B cell (primary cell): ENCODE data around the gene UBE2J1.

Experiments
- CTCF ChIP-seq: fragments of 200-600 bp; IDR thresholded peaks from one replicate; pipeline ENCODE4 v1.8.0; 2022; ENCODE audit warnings: antibody characterized with exemption, mild to moderate bottlenecking
- EZH2 ChIP-seq: IDR thresholded peaks from 2 replicates; pipeline ENCODE4 v1.6.1; 2012; ENCODE audit warnings: borderline replicate concordance, low read depth, mild to moderate bottlenecking, moderate library complexity, low read length; ENCODE audit not compliant: insufficient read depth, poor library complexity, severe bottlenecking

GRCh38 chr6:89315249-89315885 lies 37.2 kb downstream of the UBE2J1 start, which contains the start of gene GABRR2:
- TF ChIP-seq CTCF = no peak
- TF ChIP-seq EZH2 = no peak
